KG1 (cell line): ENCODE results near the gene SGMS2.
"Not testable (repeated sequence)": the region's sequence is repeated elsewhere in the genome, so short reads cannot be mapped to it uniquely, and the experiment has no call there.

Source experiments
- DNase-seq: peaks from one replicate; lab custom pipeline; 2025; lab: John Stamatoyannopoulos, UW

Gene SGMS2

GRCh38 chr4:107866726-107867125 is 42.0 kb downstream of the SGMS2 start:
- no peak for DNase-seq

GRCh38 chr4:107870236-107870635 is 45.5 kb downstream of the SGMS2 start:
- DNase-seq: no peak

- DNase-seq: no peak
These were observed 46.4 kb downstream of the SGMS2 start for GRCh38 chr4:107870916-107871786.

GRCh38 chr4:107874024-107874423 is 49.3 kb downstream of the SGMS2 start:
- no peak for DNase-seq

- DNase-seq: no peak
These were observed 51.4 kb downstream of the SGMS2 start for GRCh38 chr4:107876099-107876498.

GRCh38 chr4:107877361-107877760 is 52.6 kb downstream of the SGMS2 start:
- no peak for DNase-seq

- no peak for DNase-seq
These were observed 61.1 kb downstream of the SGMS2 start for GRCh38 chr4:107885865-107886264.

- DNase-seq: no peak
These were observed 63.5 kb downstream of the SGMS2 start for GRCh38 chr4:107888237-107888636.

GRCh38 chr4:107890779-107891178 is 66.0 kb downstream of the SGMS2 start:
- no peak for DNase-seq

- no peak for DNase-seq
These were observed 66.6 kb downstream of the SGMS2 start for GRCh38 chr4:107891299-107891698.

GRCh38 chr4:107893171-107894137 is 68.7 kb downstream of the SGMS2 start:
- no peak for DNase-seq

GRCh38 chr4:107894138-107894603 is 69.4 kb downstream of the SGMS2 start:
- DNase-seq: no peak

GRCh38 chr4:107896158-107896645 is 71.5 kb downstream of the SGMS2 start:
- DNase-seq: no peak

- no peak for DNase-seq
These were observed 71.9 kb downstream of the SGMS2 start for GRCh38 chr4:107896646-107897045.

GRCh38 chr4:107897823-107898222 is 73.1 kb downstream of the SGMS2 start:
- DNase-seq: no peak

- no peak for DNase-seq
These were observed 75.3 kb downstream of the SGMS2 start for GRCh38 chr4:107900067-107900466.

- DNase-seq: no peak
These were observed 75.8 kb downstream of the SGMS2 start for GRCh38 chr4:107900508-107900907.

- no peak for DNase-seq
These were observed 76.6 kb downstream of the SGMS2 start for GRCh38 chr4:107901213-107901934.

- no peak for DNase-seq
These were observed 78.0 kb downstream of the SGMS2 start for GRCh38 chr4:107902715-107903114.

- DNase-seq: not testable (repeated sequence)
These were observed 80.3 kb downstream of the SGMS2 start for GRCh38 chr4:107905082-107905481.

- DNase-seq: no peak
These were observed 81.8 kb downstream of the SGMS2 start for GRCh38 chr4:107906458-107907100.
